ENCODE data around the gene SLC9A9.

GRCh38 chr3:143825513-143825912 is 22.8 kb downstream of the SLC9A9 start:
- TF ChIP-seq, protein P1, sequence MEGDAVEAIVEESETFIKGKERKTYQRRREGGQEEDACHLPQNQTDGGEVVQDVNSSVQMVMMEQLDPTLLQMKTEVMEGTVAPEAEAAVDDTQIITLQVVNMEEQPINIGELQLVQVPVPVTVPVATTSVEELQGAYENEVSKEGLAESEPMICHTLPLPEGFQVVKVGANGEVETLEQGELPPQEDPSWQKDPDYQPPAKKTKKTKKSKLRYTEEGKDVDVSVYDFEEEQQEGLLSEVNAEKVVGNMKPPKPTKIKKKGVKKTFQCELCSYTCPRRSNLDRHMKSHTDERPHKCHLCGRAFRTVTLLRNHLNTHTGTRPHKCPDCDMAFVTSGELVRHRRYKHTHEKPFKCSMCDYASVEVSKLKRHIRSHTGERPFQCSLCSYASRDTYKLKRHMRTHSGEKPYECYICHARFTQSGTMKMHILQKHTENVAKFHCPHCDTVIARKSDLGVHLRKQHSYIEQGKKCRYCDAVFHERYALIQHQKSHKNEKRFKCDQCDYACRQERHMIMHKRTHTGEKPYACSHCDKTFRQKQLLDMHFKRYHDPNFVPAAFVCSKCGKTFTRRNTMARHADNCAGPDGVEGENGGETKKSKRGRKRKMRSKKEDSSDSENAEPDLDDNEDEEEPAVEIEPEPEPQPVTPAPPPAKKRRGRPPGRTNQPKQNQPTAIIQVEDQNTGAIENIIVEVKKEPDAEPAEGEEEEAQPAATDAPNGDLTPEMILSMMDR (IDR thresholded peaks at IDR 0.05; ENCODE audit: borderline replicate concordance, extremely low read depth, low read length, poor library complexity, severe bottlenecking), result no peak
- TF ChIP-seq EZH2 (IDR thresholded peaks at IDR 0.05; ENCODE audit: borderline replicate concordance, low read depth, low read length, severe bottlenecking), result no peak

Measured in DND-41 (cell line).